CD14-positive monocyte (primary cell): Measurements from ENCODE around the gene CX3CL1. TPM values are rescaled to one million over a fixed set of nuclear protein-coding genes. Genes with fewer than 3 reads are reported as not detected.

ENCODE experiments used
- DNase-seq, 3 donors: peaks; one replicate each; pipeline ENCODE4 v3.0.0-alpha.2; 2011 to 2022
- H2AFZ ChIP-seq: 2 replicates; pipeline ENCODE4 v1.6.0; 2012; ENCODE audit warnings: mild to moderate bottlenecking, low read depth, low read length, inconsistent platforms; ENCODE audit not compliant: insufficient read depth, poor library complexity, severe bottlenecking
- H3K27ac ChIP-seq, 2 donors: 1 replicate in 1 of 2; 2 replicates in 1 of 2; pipeline ENCODE4 v1.5.1; 2012 to 2013; ENCODE audit warnings: low read length in 2 of 2, control low read depth in 1 of 2, inconsistent platforms in 1 of 2, low read depth in 1 of 2, mild to moderate bottlenecking in 1 of 2
- H3K27me3 ChIP-seq, 2 donors: one replicate each; pipeline versions ENCODE4 v1.6.0 to v1.6.1; 2011 to 2013; ENCODE audit warnings: low read length in 2 of 2; ENCODE audit not compliant: control insufficient read depth in 2 of 2, insufficient read depth in 2 of 2
- H3K36me3 ChIP-seq, 2 donors: replicated peaks in 1 of 2; 1 replicate in 1 of 2; 2 replicates in 1 of 2; pipeline versions ENCODE4 v1.5.1 to v1.6.1; 2012 to 2013; ENCODE audit warnings: low read length in 2 of 2, control low read depth in 1 of 2, inconsistent platforms in 1 of 2, mild to moderate bottlenecking in 1 of 2; ENCODE audit not compliant: insufficient read depth in 2 of 2, control insufficient read depth in 1 of 2
- H3K4me1 ChIP-seq, 2 donors: 1 replicate in 1 of 2; 2 replicates in 1 of 2; pipeline versions ENCODE4 v1.5.1 to v1.6.1; 2012 to 2013; ENCODE audit warnings: low read length in 2 of 2, control low read depth in 1 of 2, inconsistent platforms in 1 of 2, mild to moderate bottlenecking in 1 of 2, moderate library complexity in 1 of 2; ENCODE audit not compliant: insufficient read depth in 2 of 2, control insufficient read depth in 1 of 2
- H3K4me2 ChIP-seq: replicated peaks from 2 replicates; pipeline ENCODE3; 2012; ENCODE audit warnings: low read length, moderate library complexity, mild to moderate bottlenecking; ENCODE audit not compliant: poor library complexity, severe bottlenecking; ENCODE audit errors: extremely low read depth
- H3K4me3 ChIP-seq, 3 experiments: fragments of 200-600 bp in 1 of 3; sonication (generic) in 1 of 3; replicated peaks in 1 of 3; 1 replicate in 2 of 3; 2 replicates in 1 of 3; pipeline ENCODE4 v1.5.1; 2011 to 2013; ENCODE audit warnings: low read length in 3 of 3, mild to moderate bottlenecking in 3 of 3, control low read depth in 2 of 3, low read depth in 2 of 3, inconsistent platforms in 1 of 3, moderate library complexity in 1 of 3
- H3K79me2 ChIP-seq: 2 replicates; pipeline ENCODE4 v1.6.0; 2012; ENCODE audit warnings: mild to moderate bottlenecking, control low read depth, inconsistent platforms, low read length, moderate library complexity; ENCODE audit not compliant: insufficient read depth
- H3K9ac ChIP-seq: 2 replicates; pipeline ENCODE4 v1.6.0; 2017; ENCODE audit warnings: low read length, mild to moderate bottlenecking; ENCODE audit not compliant: insufficient read depth, poor library complexity, severe bottlenecking
- H3K9me3 ChIP-seq, 2 donors: replicated peaks in 1 of 2; 1 replicate in 1 of 2; 2 replicates in 1 of 2; pipeline versions ENCODE4 v1.5.1 to v1.6.1; 2012 to 2013; ENCODE audit warnings: low read length in 2 of 2, control low read depth in 1 of 2; ENCODE audit not compliant: control insufficient read depth in 1 of 2, insufficient read depth in 1 of 2
- H4K20me1 ChIP-seq: 2 replicates; pipeline ENCODE4 v1.6.0; 2012; ENCODE audit warnings: mild to moderate bottlenecking, low read length, control low read depth, moderate library complexity; ENCODE audit not compliant: insufficient read depth
- H3K27ac Mint-ChIP-seq, 7 donors: one replicate each; pipeline ENCODE4 v1.8.0; 2020; ENCODE audit warnings: mild to moderate bottlenecking in 7 of 7, mixed read lengths in 7 of 7, moderate library complexity in 6 of 7, inconsistent platforms in 2 of 7
- H3K27me3 Mint-ChIP-seq, 3 donors: one replicate each; pipeline ENCODE4 v1.8.0; 2021 to 2022; ENCODE audit warnings: low read depth in 3 of 3, mild to moderate bottlenecking in 3 of 3, mixed read lengths in 3 of 3, moderate library complexity in 3 of 3, inconsistent platforms in 1 of 3
- H3K36me3 Mint-ChIP-seq, 2 donors: one replicate each; pipeline ENCODE4 v1.8.0; 2020; ENCODE audit warnings: mixed read lengths in 2 of 2, inconsistent platforms in 1 of 2, mild to moderate bottlenecking in 1 of 2
- H3K4me1 Mint-ChIP-seq: one replicate; pipeline ENCODE4 v1.8.0; 2020; ENCODE audit warnings: mild to moderate bottlenecking, mixed read lengths
- H3K4me3 Mint-ChIP-seq, 2 donors: one replicate each; pipeline ENCODE4 v1.8.0; 2020; ENCODE audit warnings: mild to moderate bottlenecking in 2 of 2, mixed read lengths in 2 of 2, moderate library complexity in 1 of 2
- H3K9me3 Mint-ChIP-seq, 7 donors: one replicate each; pipeline ENCODE4 v1.8.0; 2020 to 2022; ENCODE audit warnings: mixed read lengths in 7 of 7, mild to moderate bottlenecking in 6 of 7, moderate library complexity in 6 of 7, inconsistent platforms in 2 of 7
- CTCF ChIP-seq: fragments of 200-600 bp; IDR thresholded peaks from one replicate; pipeline ENCODE4 v1.8.0; 2022; ENCODE audit warnings: antibody characterized with exemption, mild to moderate bottlenecking
- WGBS: methylation state at CpG from one replicate; pipeline ENCODE4 v1.1.5; 2013; ENCODE audit warnings: missing lambda C conversion rate; ENCODE audit not compliant: insufficient coverage; 5-methylcytosine and 5-hydroxymethylcytosine counted together
- intact Hi-C, 2 donors: fragments of 100-400 bp; cut with micrococcal nuclease; formaldehyde crosslinking; loops; one replicate each; pipeline versions ENCODE4 v1.15.0 to v1.15.1; 2023
- polyA plus RNA-seq, 3 donors: library from polyadenylated mRNA; depleted of rRNA in 1 of 3; unstranded in 2 of 3; stranded (reverse) in 1 of 3; fragments of 300-500 nt in 2 of 3; fragments of >200 nt in 1 of 3; fragmentation: Illumina TruSeq in 2 of 3; gene quantifications; 1 replicate in 2 of 3; 2 replicates in 1 of 3; pipeline ENCODE4 v1.2.3, GENCODE V29; 2012 to 2021

CX3CL1 gene
- polyA plus RNA-seq, 3 donors = not detected

- peak overlapping the region in 1 of 2 donors; percentile 49 for H3K27ac ChIP-seq
- H4K20me1 ChIP-seq = no peaks in the 10 kb centered on the region
- Mint-ChIP-seq H3K27me3 (peaks cover 10 to 15% (median 11%) of the 10 kb centered on the region in 3 donors), H3K9me3 (no peaks in the 10 kb centered on the region), H3K4me1 (peaks cover 19% of the 10 kb centered on the region), H3K36me3 (no peaks in the 10 kb centered on the region), H3K27ac (peak overlapping the region; percentile 3 to 83 (median 63)), H3K4me3 (peak overlapping the region in 1 of 2 donors; percentile 19)
- no peaks in the 10 kb centered on the region for H3K36me3 ChIP-seq
- no peaks in the 10 kb centered on the region for H3K79me2 ChIP-seq
- no peak overlapping the region for H3K9ac ChIP-seq
- no peak for DNase-seq
- H3K4me2 ChIP-seq = no peak overlapping the region
- H3K4me1 ChIP-seq = peaks cover 17 to 19% of the 10 kb centered on the region in 2 donors
- peak overlapping the region; percentile 32 for H2AFZ ChIP-seq
- no peak for TF ChIP-seq CTCF
- intact Hi-C loops = no loop called here
- H3K4me3 ChIP-seq = no peak overlapping the region
- no peaks in the 10 kb centered on the region for H3K9me3 ChIP-seq
- 76% methylated on average over 5 of the region's 7 CpGs for WGBS
- H3K27me3 ChIP-seq = no peaks in the 10 kb centered on the region
Measured at GRCh38 chr16:57358086-57358420, 14.2 kb upstream of the CX3CL1 start.

- peak within 1 kb of the TSS in 1 of 2 donors; percentile 19 for H3K4me3 Mint-ChIP-seq
- H3K27me3 ChIP-seq = no peaks in the 10 kb centered on the region
- H2AFZ ChIP-seq = peak within 1 kb of the TSS; percentile 32
- peak; percentile 41 to 82 (median 53) for DNase-seq
- H3K4me2 ChIP-seq = no peak within 1 kb of the TSS
- H3K27ac Mint-ChIP-seq = peak within 1 kb of the TSS; percentile 3 to 83 (median 63)
- no peaks in the 10 kb centered on the region for H4K20me1 ChIP-seq
- peaks cover 19% of the 10 kb centered on the region for H3K4me1 Mint-ChIP-seq
- 71% methylated on average over 9 of the region's 9 CpGs for WGBS
- H3K4me1 ChIP-seq = peaks cover 17 to 19% of the 10 kb centered on the region in 2 donors
- H3K36me3 ChIP-seq = no peaks in the 10 kb centered on the region
- no peaks in the 10 kb centered on the region for H3K79me2 ChIP-seq
- H3K27me3 Mint-ChIP-seq = peaks cover 8 to 18% (median 10%) of the 10 kb centered on the region in 3 donors
- TF ChIP-seq CTCF = no peak
- intact Hi-C loops = no loop called here
- H3K9me3 ChIP-seq = no peaks in the 10 kb centered on the region
- no peak within 1 kb of the TSS for H3K4me3 ChIP-seq
- no peaks in the 10 kb centered on the region for H3K36me3 Mint-ChIP-seq
- H3K9ac ChIP-seq = no peak within 1 kb of the TSS
- H3K9me3 Mint-ChIP-seq = no peaks in the 10 kb centered on the region
- H3K27ac ChIP-seq = peak within 1 kb of the TSS in 1 of 2 donors; percentile 49
Measured at GRCh38 chr16:57358527-57359095, 13.7 kb upstream of the CX3CL1 start, which contains the start of gene CCL22. Gene CCL22, plus strand, starts transcription at chr16:57358783. Its CDS starts 34 bp downstream, at chr16:57358817.
